Measurements from ENCODE around the gene SETD5.
"Not testable (repeated sequence)": the region's sequence is repeated elsewhere in the genome, so short reads cannot be mapped to it uniquely, and the experiment has no call there.

Gene SETD5

GRCh38 chr3:9455596-9456131 is 58.2 kb downstream of the SETD5 start:
- DNase-seq (ENCODE audit: low read depth in 2 of 3, low spot score in 1 of 3) = no peak

GRCh38 chr3:9467451-9467850 is 70.0 kb downstream of the SETD5 start:
- DNase-seq (ENCODE audit: low read depth in 2 of 3, low spot score in 1 of 3) = no peak

GRCh38 chr3:9468460-9468859 is 71.0 kb downstream of the SETD5 start:
- DNase-seq (ENCODE audit: low read depth in 2 of 3, low spot score in 1 of 3) = peak in 1 of 3 donors; percentile 5

GRCh38 chr3:9469986-9470385 is 72.6 kb downstream of the SETD5 start:
- DNase-seq (ENCODE audit: low read depth in 2 of 3, low spot score in 1 of 3) = no peak

- DNase-seq (ENCODE audit: low read depth in 2 of 3, low spot score in 1 of 3) = no peak
Observed at GRCh38 chr3:9473496-9474065, 76.2 kb downstream of the SETD5 start.

- DNase-seq (ENCODE audit: low read depth in 2 of 3, low spot score in 1 of 3) = no peak
Observed at GRCh38 chr3:9474482-9474881, 77.1 kb downstream of the SETD5 start.

GRCh38 chr3:9476935-9477334 is 79.5 kb downstream of the SETD5 start:
- DNase-seq (ENCODE audit: low read depth in 2 of 3, low spot score in 1 of 3) = no peak

GRCh38 chr3:9480265-9480664 is 82.8 kb downstream of the SETD5 start:
- no peak for DNase-seq (ENCODE audit: low read depth in 2 of 3, low spot score in 1 of 3)

GRCh38 chr3:9485248-9485647 is 87.8 kb downstream of the SETD5 start:
- DNase-seq (ENCODE audit: low read depth in 2 of 3, low spot score in 1 of 3) = no peak

GRCh38 chr3:9491506-9491905 is 94.1 kb downstream of the SETD5 start:
- no peak for DNase-seq (ENCODE audit: low read depth in 2 of 3, low spot score in 1 of 3)

GRCh38 chr3:9494036-9494435 is 96.6 kb downstream of the SETD5 start:
- DNase-seq (ENCODE audit: low read depth in 2 of 3, low spot score in 1 of 3) = not testable (repeated sequence)

GRCh38 chr3:9496893-9497292 is 99.5 kb downstream of the SETD5 start:
- DNase-seq (ENCODE audit: low read depth in 2 of 3, low spot score in 1 of 3) = no peak

GRCh38 chr3:9497821-9498565 is 100.6 kb downstream of the SETD5 start:
- no peak for DNase-seq (ENCODE audit: low read depth in 2 of 3, low spot score in 1 of 3)

GRCh38 chr3:9498781-9499180 is 101.4 kb downstream of the SETD5 start:
- DNase-seq (ENCODE audit: low read depth in 2 of 3, low spot score in 1 of 3) = no peak

GRCh38 chr3:9499455-9500107 is 102.2 kb downstream of the SETD5 start:
- no peak for DNase-seq (ENCODE audit: low read depth in 2 of 3, low spot score in 1 of 3)

GRCh38 chr3:9500108-9501050 is 103.0 kb downstream of the SETD5 start:
- DNase-seq (ENCODE audit: low read depth in 2 of 3, low spot score in 1 of 3) = peak; percentile 61 to 71 (median 66)

- DNase-seq (ENCODE audit: low read depth in 2 of 3, low spot score in 1 of 3) = no peak
Observed at GRCh38 chr3:9501226-9501625, 103.8 kb downstream of the SETD5 start.

GRCh38 chr3:9503283-9503682 is 105.9 kb downstream of the SETD5 start:
- DNase-seq (ENCODE audit: low read depth in 2 of 3, low spot score in 1 of 3) = peak; percentile 50 to 80 (median 53)

- no peak for DNase-seq (ENCODE audit: low read depth in 2 of 3, low spot score in 1 of 3)
Observed at GRCh38 chr3:9507586-9508578, 110.5 kb downstream of the SETD5 start.

- DNase-seq (ENCODE audit: low read depth in 2 of 3, low spot score in 1 of 3) = no peak
Observed at GRCh38 chr3:9508781-9509180, 111.4 kb downstream of the SETD5 start.

All from stimulated activated CD4-positive, alpha-beta T cell treated with anti-CD3 and anti-CD28 coated beads, Interleukin-12 subunit alpha, Interleukin-12 subunit beta, amount 100 ng/mL, for 48 hours (primary cell).